ENCODE data around the gene GRM8.
"Not testable (repeated sequence)": the region's sequence is repeated elsewhere in the genome, so short reads cannot be mapped to it uniquely, and the experiment has no call there.

The GRM8 gene

DNA sequence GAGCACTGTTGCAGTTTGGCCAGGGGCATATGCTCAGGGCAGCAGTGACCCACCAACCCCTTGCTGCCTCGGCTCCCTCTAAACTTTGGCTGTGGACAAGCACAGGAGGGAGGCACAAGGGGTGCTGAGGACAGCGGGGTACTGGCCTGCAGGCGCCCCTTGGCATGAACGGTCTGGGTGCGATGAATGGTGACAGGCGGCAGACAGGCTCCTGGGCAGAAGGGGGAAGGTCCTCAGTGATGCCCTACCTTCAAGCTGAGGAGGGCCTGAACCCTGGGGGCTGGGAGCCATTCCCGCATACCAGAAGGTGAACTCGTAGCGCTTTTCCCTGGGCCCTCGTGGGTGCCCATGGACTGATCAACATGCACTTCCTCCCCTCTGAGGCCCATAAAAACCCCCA lies 567.1 kb downstream of the GRM8 start:
- Histone ChIP-seq H3K9ac (ENCODE audit: low read length) (no peak overlapping the region), H3K36me3 (ENCODE audit: insufficient read depth, low read length) (no peaks in the 10 kb centered on the region), H3K9me3 (ENCODE audit: low read length) (no peaks in the 10 kb centered on the region), H3K27ac (ENCODE audit: low read depth, low read length) (no peak overlapping the region), H3K4me3 (ENCODE audit: low read depth in 1 of 2, low read length in 2 of 2) (no peak overlapping the region), H3K27me3 (ENCODE audit: control insufficient read depth in 1 of 2, insufficient read depth in 2 of 2, low read length in 2 of 2) (no peaks in the 10 kb centered on the region), H3K4me1 (ENCODE audit: insufficient read depth, low read length) (no peaks in the 10 kb centered on the region)

DNA sequence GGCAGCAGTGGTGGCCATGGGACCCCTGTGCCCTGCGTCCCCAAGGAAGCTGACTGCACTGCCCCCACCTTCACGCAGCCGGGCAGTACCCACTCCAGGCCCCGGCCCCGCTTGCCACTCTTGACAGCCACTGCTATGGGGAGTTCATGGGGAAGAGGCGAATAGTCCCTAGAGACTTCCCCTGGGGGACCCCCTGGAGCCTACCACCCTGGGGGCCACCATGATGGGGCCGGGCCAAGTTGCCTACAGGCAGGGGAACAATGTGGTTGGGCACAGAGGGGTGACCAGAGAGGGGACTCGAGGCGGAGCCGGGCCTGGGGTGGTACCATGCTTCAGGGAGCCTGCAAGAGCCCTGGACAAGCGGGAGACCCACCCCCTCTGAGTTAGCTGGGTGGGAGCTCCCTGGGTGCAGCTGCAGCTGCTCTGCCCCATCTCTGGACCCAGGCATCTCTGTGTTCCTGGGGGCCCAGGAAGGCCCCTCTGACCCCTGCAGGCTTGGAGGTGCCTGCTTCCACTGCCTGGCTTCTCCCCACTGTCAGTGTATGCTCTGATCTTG lies 567.6 kb downstream of the GRM8 start:
- H3K4me1 ChIP-seq (ENCODE audit: insufficient read depth, low read length): no peaks in the 10 kb centered on the region
- H3K27me3 ChIP-seq (ENCODE audit: control insufficient read depth in 1 of 2, insufficient read depth in 2 of 2, low read length in 2 of 2): no peaks in the 10 kb centered on the region
- no peak overlapping the region for H3K27ac ChIP-seq (ENCODE audit: low read depth, low read length)
- H3K4me3 ChIP-seq (ENCODE audit: low read depth in 1 of 2, low read length in 2 of 2): no peak overlapping the region
- no peak overlapping the region for H3K9ac ChIP-seq (ENCODE audit: low read length)
- no peaks in the 10 kb centered on the region for H3K9me3 ChIP-seq (ENCODE audit: low read length)
- H3K36me3 ChIP-seq (ENCODE audit: insufficient read depth, low read length): no peaks in the 10 kb centered on the region

DNA sequence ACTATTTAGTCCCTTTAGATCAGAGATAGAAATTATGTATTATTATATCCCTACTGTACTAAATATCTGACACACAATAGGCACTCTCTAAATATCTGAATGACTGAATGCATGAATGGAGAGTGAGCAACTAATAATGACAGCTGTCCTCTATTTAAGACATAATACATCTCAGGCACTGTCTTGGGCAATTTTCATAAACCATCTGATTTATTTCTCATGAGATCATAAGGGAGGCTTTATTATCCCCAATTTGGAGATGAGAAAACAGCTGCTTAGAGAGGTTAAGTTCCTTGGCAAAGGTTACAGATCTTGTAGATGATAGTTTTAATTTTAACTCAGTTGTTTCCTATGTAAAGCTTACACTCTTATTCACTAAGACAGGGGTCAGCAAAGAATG lies 570.6 kb downstream of the GRM8 start:
- Histone ChIP-seq H3K9me3 (ENCODE audit: low read length) (no peaks in the 10 kb centered on the region), H3K27me3 (ENCODE audit: control insufficient read depth in 1 of 2, insufficient read depth in 2 of 2, low read length in 2 of 2) (no peaks in the 10 kb centered on the region), H3K27ac (ENCODE audit: low read depth, low read length) (no peak overlapping the region), H3K9ac (ENCODE audit: low read length) (no peak overlapping the region), H3K4me1 (ENCODE audit: insufficient read depth, low read length) (no peaks in the 10 kb centered on the region), H3K4me3 (ENCODE audit: low read depth in 1 of 2, low read length in 2 of 2) (no peak overlapping the region), H3K36me3 (ENCODE audit: insufficient read depth, low read length) (no peaks in the 10 kb centered on the region)

DNA sequence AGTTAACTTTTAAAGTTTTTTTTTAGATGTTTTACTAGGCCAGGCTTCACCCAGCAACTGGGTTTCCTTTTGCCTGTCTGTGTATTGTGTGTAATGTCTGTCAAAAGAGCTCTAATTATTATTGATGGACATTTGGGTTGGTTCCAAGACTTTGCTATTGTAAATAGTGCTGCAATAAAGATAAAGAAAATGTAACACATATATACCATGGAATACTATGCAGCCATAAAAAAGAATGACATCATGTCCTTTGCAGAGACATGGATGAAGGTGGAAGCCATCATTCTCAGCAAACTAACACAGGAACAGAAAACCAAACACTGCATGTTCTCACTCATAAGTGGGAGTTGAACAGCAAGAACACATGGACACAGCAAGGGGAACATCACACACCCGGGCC lies 584.0 kb downstream of the GRM8 start:
- H3K4me1 ChIP-seq (ENCODE audit: insufficient read depth, low read length); H3K27me3 ChIP-seq (ENCODE audit: control insufficient read depth in 1 of 2, insufficient read depth in 2 of 2, low read length in 2 of 2); H3K9me3 ChIP-seq (ENCODE audit: low read length); H3K27ac ChIP-seq (ENCODE audit: low read depth, low read length); H3K9ac ChIP-seq (ENCODE audit: low read length); H3K36me3 ChIP-seq (ENCODE audit: insufficient read depth, low read length); H3K4me3 ChIP-seq (ENCODE audit: low read depth in 1 of 2, low read length in 2 of 2): not testable (repeated sequence)

- Histone ChIP-seq H3K36me3 (ENCODE audit: insufficient read depth, low read length) (no peaks in the 10 kb centered on the region), H3K9ac (ENCODE audit: low read length) (no peak overlapping the region), H3K27ac (ENCODE audit: low read depth, low read length) (no peak overlapping the region), H3K4me1 (ENCODE audit: insufficient read depth, low read length) (no peaks in the 10 kb centered on the region), H3K4me3 (ENCODE audit: low read depth in 1 of 2, low read length in 2 of 2) (no peak overlapping the region), H3K9me3 (ENCODE audit: low read length) (no peaks in the 10 kb centered on the region), H3K27me3 (ENCODE audit: control insufficient read depth in 1 of 2, insufficient read depth in 2 of 2, low read length in 2 of 2) (no peaks in the 10 kb centered on the region)
Observed at GRCh38 chr7:126668367-126668752, 584.4 kb downstream of the GRM8 start.

DNA sequence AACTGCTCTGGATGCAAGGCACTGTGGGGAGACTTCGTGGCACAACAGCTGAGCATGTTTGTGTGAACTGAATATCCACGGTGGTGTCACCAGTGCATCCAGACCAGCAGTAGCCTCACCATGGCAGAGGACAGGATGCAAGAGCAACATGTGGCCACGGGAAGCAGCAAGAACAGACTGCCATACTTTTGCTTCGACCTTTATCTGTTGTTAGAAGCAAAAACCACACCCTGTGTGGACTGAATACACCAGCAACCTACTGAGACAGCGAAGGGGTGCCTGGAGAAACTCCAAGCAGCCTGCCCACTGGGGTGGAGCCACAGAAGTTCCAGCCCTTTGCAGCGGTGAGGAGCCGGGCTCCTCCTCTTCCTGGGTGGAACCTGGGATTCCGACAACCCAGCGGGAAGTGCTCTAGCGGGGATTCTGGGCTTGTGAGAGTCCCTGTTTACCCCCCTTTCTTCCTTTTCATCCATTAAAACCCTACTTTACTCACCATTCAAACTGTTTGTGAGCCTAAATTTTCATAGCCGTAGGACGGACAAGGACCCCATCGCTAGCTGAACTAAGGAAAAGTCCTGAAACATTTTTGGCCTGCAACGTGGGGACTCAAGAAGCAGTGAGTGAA lies 584.9 kb downstream of the GRM8 start:
- Histone ChIP-seq H3K27ac (ENCODE audit: low read depth, low read length) (no peak overlapping the region), H3K9ac (ENCODE audit: low read length) (no peak overlapping the region), H3K36me3 (ENCODE audit: insufficient read depth, low read length) (no peaks in the 10 kb centered on the region), H3K4me1 (ENCODE audit: insufficient read depth, low read length) (no peaks in the 10 kb centered on the region), H3K27me3 (ENCODE audit: control insufficient read depth in 1 of 2, insufficient read depth in 2 of 2, low read length in 2 of 2) (no peaks in the 10 kb centered on the region), H3K9me3 (ENCODE audit: low read length) (no peaks in the 10 kb centered on the region), H3K4me3 (ENCODE audit: low read depth in 1 of 2, low read length in 2 of 2) (no peak overlapping the region)

- Histone ChIP-seq H3K27me3 (ENCODE audit: control insufficient read depth in 1 of 2, insufficient read depth in 2 of 2, low read length in 2 of 2) (no peaks in the 10 kb centered on the region), H3K27ac (ENCODE audit: low read depth, low read length) (no peak overlapping the region), H3K9ac (ENCODE audit: low read length) (no peak overlapping the region), H3K4me1 (ENCODE audit: insufficient read depth, low read length) (no peaks in the 10 kb centered on the region), H3K4me3 (ENCODE audit: low read depth in 1 of 2, low read length in 2 of 2) (no peak overlapping the region), H3K36me3 (ENCODE audit: insufficient read depth, low read length) (no peaks in the 10 kb centered on the region), H3K9me3 (ENCODE audit: low read length) (no peaks in the 10 kb centered on the region)
Observed at GRCh38 chr7:126662856-126663255, 589.9 kb downstream of the GRM8 start.

GRCh38 chr7:126659124-126659523 lies 593.6 kb downstream of the GRM8 start:
- Histone ChIP-seq H3K4me1 (ENCODE audit: insufficient read depth, low read length) (no peaks in the 10 kb centered on the region), H3K36me3 (ENCODE audit: insufficient read depth, low read length) (no peaks in the 10 kb centered on the region), H3K27ac (ENCODE audit: low read depth, low read length) (no peak overlapping the region), H3K9ac (ENCODE audit: low read length) (no peak overlapping the region), H3K4me3 (ENCODE audit: low read depth in 1 of 2, low read length in 2 of 2) (no peak overlapping the region), H3K9me3 (ENCODE audit: low read length) (no peaks in the 10 kb centered on the region), H3K27me3 (ENCODE audit: control insufficient read depth in 1 of 2, insufficient read depth in 2 of 2, low read length in 2 of 2) (no peaks in the 10 kb centered on the region)

DNA sequence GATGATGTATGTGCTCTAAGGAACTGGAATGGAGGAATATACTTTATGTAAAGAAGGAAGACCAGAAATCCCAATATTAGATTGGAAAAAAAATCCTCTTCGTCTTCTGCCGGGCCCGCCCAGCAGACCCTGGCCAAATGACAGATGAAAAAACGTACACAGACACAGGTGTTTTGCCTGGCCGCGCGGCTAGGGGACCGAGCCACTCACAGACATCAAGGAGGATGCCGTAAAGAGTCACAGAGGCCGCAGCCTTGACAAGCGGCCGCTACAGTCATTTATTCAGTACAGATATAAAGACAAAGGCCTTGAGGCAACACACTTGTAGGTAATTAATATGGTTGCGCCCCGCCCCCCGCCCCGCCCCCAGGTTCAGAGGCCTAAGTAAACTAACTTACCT lies 594.1 kb downstream of the GRM8 start:
- Histone ChIP-seq H3K27ac (ENCODE audit: low read depth, low read length) (no peak overlapping the region), H3K9ac (ENCODE audit: low read length) (no peak overlapping the region), H3K9me3 (ENCODE audit: low read length) (no peaks in the 10 kb centered on the region), H3K27me3 (ENCODE audit: control insufficient read depth in 1 of 2, insufficient read depth in 2 of 2, low read length in 2 of 2) (no peaks in the 10 kb centered on the region), H3K4me1 (ENCODE audit: insufficient read depth, low read length) (no peaks in the 10 kb centered on the region), H3K36me3 (ENCODE audit: insufficient read depth, low read length) (no peaks in the 10 kb centered on the region), H3K4me3 (ENCODE audit: low read depth in 1 of 2, low read length in 2 of 2) (no peak overlapping the region)

DNA sequence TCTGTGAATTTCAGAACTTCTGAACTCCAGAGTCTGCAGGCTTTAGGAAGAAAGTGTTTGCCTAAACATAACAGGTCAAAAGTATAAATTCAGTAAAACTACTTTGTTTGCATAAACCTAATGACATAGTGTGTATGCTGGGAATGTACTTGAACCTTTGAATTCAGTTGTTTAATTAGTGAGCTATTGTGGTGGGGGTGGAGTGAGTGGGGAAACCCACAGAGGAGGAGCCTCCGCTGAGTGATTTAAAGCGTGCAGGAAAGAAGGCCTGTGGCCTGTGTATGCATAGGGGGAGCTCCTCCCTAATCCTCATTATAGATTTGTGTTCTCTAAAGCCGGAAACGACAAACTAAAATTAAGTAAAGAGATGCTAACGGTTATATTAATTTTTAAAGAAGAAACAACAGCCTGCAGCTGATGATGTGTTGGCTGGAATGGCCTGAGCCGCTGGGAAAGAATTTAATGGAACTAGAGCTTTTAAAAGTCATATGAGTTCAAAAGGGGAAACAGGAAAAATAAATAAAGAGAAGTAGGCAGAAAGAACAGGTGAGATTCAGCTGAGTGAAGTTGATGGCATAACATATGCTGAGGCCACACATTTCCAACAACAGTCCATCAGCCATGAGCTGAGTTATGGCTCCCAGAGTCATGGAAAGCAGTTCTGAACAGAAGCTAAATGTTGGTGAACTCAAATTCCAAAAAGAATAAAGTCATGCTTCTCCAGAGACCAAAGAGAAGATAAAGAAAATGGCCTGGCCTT lies 595.0 kb downstream of the GRM8 start:
- no peak overlapping the region for H3K9ac ChIP-seq (ENCODE audit: low read length)
- H3K4me1 ChIP-seq (ENCODE audit: insufficient read depth, low read length): no peaks in the 10 kb centered on the region
- no peaks in the 10 kb centered on the region for H3K27me3 ChIP-seq (ENCODE audit: control insufficient read depth in 1 of 2, insufficient read depth in 2 of 2, low read length in 2 of 2)
- H3K9me3 ChIP-seq (ENCODE audit: low read length): no peaks in the 10 kb centered on the region
- H3K36me3 ChIP-seq (ENCODE audit: insufficient read depth, low read length): no peaks in the 10 kb centered on the region
- no peak overlapping the region for H3K4me3 ChIP-seq (ENCODE audit: low read depth in 1 of 2, low read length in 2 of 2)
- no peak overlapping the region for H3K27ac ChIP-seq (ENCODE audit: low read depth, low read length)

GRCh38 chr7:126657137-126657536 lies 595.6 kb downstream of the GRM8 start:
- no peaks in the 10 kb centered on the region for H3K9me3 ChIP-seq (ENCODE audit: low read length)
- H3K9ac ChIP-seq (ENCODE audit: low read length): no peak overlapping the region
- H3K36me3 ChIP-seq (ENCODE audit: insufficient read depth, low read length): no peaks in the 10 kb centered on the region
- H3K4me3 ChIP-seq (ENCODE audit: low read depth in 1 of 2, low read length in 2 of 2): no peak overlapping the region
- no peak overlapping the region for H3K27ac ChIP-seq (ENCODE audit: low read depth, low read length)
- H3K27me3 ChIP-seq (ENCODE audit: control insufficient read depth in 1 of 2, insufficient read depth in 2 of 2, low read length in 2 of 2): no peaks in the 10 kb centered on the region
- H3K4me1 ChIP-seq (ENCODE audit: insufficient read depth, low read length): no peaks in the 10 kb centered on the region

DNA sequence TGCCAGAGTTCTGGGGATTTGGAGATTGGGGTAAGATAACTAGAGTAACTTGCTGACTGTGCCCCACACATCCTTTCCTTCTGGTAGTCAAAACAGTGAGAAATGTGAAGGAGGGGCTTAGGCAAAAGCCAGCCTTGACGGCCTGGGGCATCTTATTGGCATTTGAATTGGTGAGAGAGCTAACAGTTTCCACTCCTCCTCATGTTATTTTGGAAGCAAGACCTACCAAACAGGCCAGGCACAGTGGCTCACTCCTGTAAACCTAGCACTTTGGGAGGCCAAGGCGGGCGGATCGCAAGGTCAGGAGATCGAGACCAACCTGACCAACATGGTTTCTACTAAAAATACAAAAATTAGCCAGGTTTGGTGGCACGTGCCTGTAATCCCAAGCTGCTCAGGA lies 596.6 kb downstream of the GRM8 start:
- no peak overlapping the region for H3K9ac ChIP-seq (ENCODE audit: low read length)
- no peak overlapping the region for H3K4me3 ChIP-seq (ENCODE audit: low read depth in 1 of 2, low read length in 2 of 2)
- H3K27ac ChIP-seq (ENCODE audit: low read depth, low read length): no peak overlapping the region
- H3K9me3 ChIP-seq (ENCODE audit: low read length): no peaks in the 10 kb centered on the region
- no peaks in the 10 kb centered on the region for H3K4me1 ChIP-seq (ENCODE audit: insufficient read depth, low read length)
- no peaks in the 10 kb centered on the region for H3K27me3 ChIP-seq (ENCODE audit: control insufficient read depth in 1 of 2, insufficient read depth in 2 of 2, low read length in 2 of 2)
- no peaks in the 10 kb centered on the region for H3K36me3 ChIP-seq (ENCODE audit: insufficient read depth, low read length)
